OCI-LY7 (cell line): ENCODE measurements around the gene ANO3.
"Not testable (repeated sequence)": the region's sequence is repeated elsewhere in the genome, so short reads cannot be mapped to it uniquely, and the experiment has no call there.

Source experiments
- EZH2phosphoT487 ChIP-seq: fragments of 200-600 bp; sonication (generic); IDR thresholded peaks from 2 replicates; pipeline ENCODE4 v1.6.1; 2018; ENCODE audit warnings: low read depth, borderline replicate concordance, mild to moderate bottlenecking, mixed run types, antibody characterized with exemption, low read length, moderate library complexity, mixed read lengths
- TF ChIP-seq, protein P1 (sequence below): fragments of 200-600 bp; sonication (generic); conservative IDR thresholded peaks from 2 replicates; pipeline ENCODE4 v1.5.1; 2014; ENCODE audit warnings: mild to moderate bottlenecking, antibody characterized with exemption, low read length, moderate library complexity, mixed read lengths

DNA sequence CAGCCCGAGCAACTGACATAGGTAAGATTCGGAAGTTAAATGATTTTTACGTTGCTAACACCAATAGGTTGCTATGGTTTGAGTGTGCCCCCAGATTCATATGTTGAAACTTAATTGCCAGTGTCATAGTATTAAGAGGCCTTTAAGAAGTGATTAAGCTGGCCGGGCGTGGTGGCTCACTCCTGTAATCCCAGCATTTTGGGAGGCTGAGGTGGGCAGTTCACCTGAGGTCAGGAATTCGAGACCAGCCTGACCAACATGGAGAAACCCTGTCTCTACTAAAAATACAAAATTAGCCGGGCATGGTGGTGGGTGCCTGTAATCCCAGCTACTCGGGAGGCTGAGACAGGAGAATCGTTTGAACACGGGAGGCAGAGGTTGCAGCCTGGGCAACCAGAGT lies 311.4 kb downstream of the ANO3 start:
- TF ChIP-seq, protein P1, sequence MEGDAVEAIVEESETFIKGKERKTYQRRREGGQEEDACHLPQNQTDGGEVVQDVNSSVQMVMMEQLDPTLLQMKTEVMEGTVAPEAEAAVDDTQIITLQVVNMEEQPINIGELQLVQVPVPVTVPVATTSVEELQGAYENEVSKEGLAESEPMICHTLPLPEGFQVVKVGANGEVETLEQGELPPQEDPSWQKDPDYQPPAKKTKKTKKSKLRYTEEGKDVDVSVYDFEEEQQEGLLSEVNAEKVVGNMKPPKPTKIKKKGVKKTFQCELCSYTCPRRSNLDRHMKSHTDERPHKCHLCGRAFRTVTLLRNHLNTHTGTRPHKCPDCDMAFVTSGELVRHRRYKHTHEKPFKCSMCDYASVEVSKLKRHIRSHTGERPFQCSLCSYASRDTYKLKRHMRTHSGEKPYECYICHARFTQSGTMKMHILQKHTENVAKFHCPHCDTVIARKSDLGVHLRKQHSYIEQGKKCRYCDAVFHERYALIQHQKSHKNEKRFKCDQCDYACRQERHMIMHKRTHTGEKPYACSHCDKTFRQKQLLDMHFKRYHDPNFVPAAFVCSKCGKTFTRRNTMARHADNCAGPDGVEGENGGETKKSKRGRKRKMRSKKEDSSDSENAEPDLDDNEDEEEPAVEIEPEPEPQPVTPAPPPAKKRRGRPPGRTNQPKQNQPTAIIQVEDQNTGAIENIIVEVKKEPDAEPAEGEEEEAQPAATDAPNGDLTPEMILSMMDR = not testable (repeated sequence)
- not testable (repeated sequence) for TF ChIP-seq EZH2phosphoT487
